ENCODE results near the gene NGF. TPM values are rescaled to one million over a fixed set of nuclear protein-coding genes. Genes with fewer than 3 reads are reported as not detected.

NGF gene
- total RNA-seq, 1 donor from 2014 or later = 41.7 TPM

- Mint-ChIP-seq H3K27me3 (ENCODE audit: low read depth) (no peaks in the 10 kb centered on the region), H3K27ac (ENCODE audit: unreplicated experiment) (no peak overlapping the region)
- no peak for DNase-seq (ENCODE audit: low spot score)
Observed at GRCh38 chr1:115240297-115240696, 97.8 kb downstream of the NGF start.

GRCh38 chr1:115239426-115239825, 98.6 kb downstream of the NGF start:
- Mint-ChIP-seq H3K4me1 (ENCODE audit: low read depth) (peaks cover 21% of the 10 kb centered on the region), H3K27me3 (ENCODE audit: low read depth) (no peaks in the 10 kb centered on the region), H3K36me3 (ENCODE audit: low read depth) (peaks cover 4% of the 10 kb centered on the region), H3K27ac (ENCODE audit: unreplicated experiment) (peak overlapping the region; percentile 77), H3K9me3 (ENCODE audit: low read depth) (peaks cover 15% of the 10 kb centered on the region), H3K4me3 (ENCODE audit: unreplicated experiment) (no peak overlapping the region)
- TF ChIP-seq CTCF (IDR thresholded peaks at IDR 0.05) = no peak
- DNase-seq (ENCODE audit: low spot score) = no peak

More at GRCh38 chr1:115240297-115240696, 97.8 kb downstream of the NGF start:
- peaks cover 21% of the 10 kb centered on the region for H3K4me1 Mint-ChIP-seq (ENCODE audit: low read depth)
- no peak overlapping the region for H3K4me3 Mint-ChIP-seq (ENCODE audit: unreplicated experiment)
- TF ChIP-seq CTCF (IDR thresholded peaks at IDR 0.05) = no peak
- peaks cover 7% of the 10 kb centered on the region for H3K36me3 Mint-ChIP-seq (ENCODE audit: low read depth)
- H3K9me3 Mint-ChIP-seq (ENCODE audit: low read depth) = peaks cover 21% of the 10 kb centered on the region

GRCh38 chr1:115239148-115239422, 99.0 kb downstream of the NGF start:
- Mint-ChIP-seq H3K36me3 (ENCODE audit: low read depth) (peaks cover 3% of the 10 kb centered on the region), H3K4me1 (ENCODE audit: low read depth) (peaks cover 21% of the 10 kb centered on the region), H3K4me3 (ENCODE audit: unreplicated experiment) (no peak overlapping the region), H3K27ac (ENCODE audit: unreplicated experiment) (peak overlapping the region; percentile 69), H3K9me3 (ENCODE audit: low read depth) (peaks cover 12% of the 10 kb centered on the region), H3K27me3 (ENCODE audit: low read depth) (no peaks in the 10 kb centered on the region)
- no peak for TF ChIP-seq CTCF (IDR thresholded peaks at IDR 0.05)
- no peak for DNase-seq (ENCODE audit: low spot score)

GRCh38 chr1:115238336-115239147, 99.5 kb downstream of the NGF start:
- peaks cover 21% of the 10 kb centered on the region for H3K4me1 Mint-ChIP-seq (ENCODE audit: low read depth)
- H3K4me3 Mint-ChIP-seq (ENCODE audit: unreplicated experiment) = no peak overlapping the region
- no peak for DNase-seq (ENCODE audit: low spot score)
- TF ChIP-seq CTCF (IDR thresholded peaks at IDR 0.05) = no peak
- peaks cover 8% of the 10 kb centered on the region for H3K9me3 Mint-ChIP-seq (ENCODE audit: low read depth)
- H3K27me3 Mint-ChIP-seq (ENCODE audit: low read depth) = no peaks in the 10 kb centered on the region
- peak overlapping the region; percentile 42 for H3K27ac Mint-ChIP-seq (ENCODE audit: unreplicated experiment)
- peaks cover 2% of the 10 kb centered on the region for H3K36me3 Mint-ChIP-seq (ENCODE audit: low read depth)

GRCh38 chr1:115237507-115237906, 100.5 kb downstream of the NGF start:
- Mint-ChIP-seq H3K36me3 (ENCODE audit: low read depth) (peaks cover 2% of the 10 kb centered on the region), H3K9me3 (ENCODE audit: low read depth) (peaks cover 6% of the 10 kb centered on the region), H3K27ac (ENCODE audit: unreplicated experiment) (no peak overlapping the region), H3K27me3 (ENCODE audit: low read depth) (no peaks in the 10 kb centered on the region), H3K4me3 (ENCODE audit: unreplicated experiment) (no peak overlapping the region), H3K4me1 (ENCODE audit: low read depth) (peaks cover 21% of the 10 kb centered on the region)
- TF ChIP-seq CTCF (IDR thresholded peaks at IDR 0.05) = no peak
- no peak for DNase-seq (ENCODE audit: low spot score)
